ENCODE data around the gene MCM3AP. TPM values are rescaled to one million over a fixed set of nuclear protein-coding genes. Genes with fewer than 3 reads are reported as not detected.
A peak's percentile ranks its signal among the peaks of the same experiment; 100 is the strongest.

MCM3AP gene
- polyA plus RNA-seq (2013, experiment 1 of 2; ENCODE audit: insufficient read length), result 57.5 TPM
- 60.1 TPM for polyA plus RNA-seq (2013, experiment 2 of 2; ENCODE audit: insufficient read length)

- no peak for DNase-seq
These were observed at the start of gene MCM3AP for GRCh38 chr21:46285206-46285661. Gene MCM3AP (minus strand): TSS chr21:46285611. CDS start chr21:46285286, 325 bp downstream.

GRCh38 chr21:46334351-46335140 is 49.1 kb upstream of the MCM3AP start:
- DNase-seq, result no peak

- no peak for DNase-seq
These were observed 44.4 kb upstream of the MCM3AP start for GRCh38 chr21:46329796-46330195.

GRCh38 chr21:46328151-46328550 is 42.7 kb upstream of the MCM3AP start:
- DNase-seq, result no peak

GRCh38 chr21:46327711-46328110 is 42.3 kb upstream of the MCM3AP start:
- DNase-seq, result no peak

GRCh38 chr21:46326110-46326703 is 40.8 kb upstream of the MCM3AP start:
- DNase-seq, result no peak

GRCh38 chr21:46325073-46325912 is 39.9 kb upstream of the MCM3AP start:
- peak; percentile 49 for DNase-seq

- peak; percentile 90 for DNase-seq
These were observed 39.1 kb upstream of the MCM3AP start for GRCh38 chr21:46324390-46325072.

GRCh38 chr21:46323710-46324389 is 38.4 kb upstream of the MCM3AP start, which contains the start of the genes C21orf58 and PCNT:
Gene C21orf58 (minus strand): TSS chr21:46323870. CDS start chr21:46322738, 1,132 bp downstream.
Gene PCNT (plus strand): TSS chr21:46324156. CDS start chr21:46324229, 73 bp downstream.
- DNase-seq, result peak; percentile 98

- no peak for DNase-seq
These were observed 37.9 kb upstream of the MCM3AP start for GRCh38 chr21:46323227-46323709.

- DNase-seq, result peak; percentile 14
These were observed 37.2 kb upstream of the MCM3AP start for GRCh38 chr21:46322351-46323226.

GRCh38 chr21:46320331-46320801 is 35.0 kb upstream of the MCM3AP start:
- no peak for DNase-seq

- no peak for DNase-seq
These were observed 33.8 kb upstream of the MCM3AP start for GRCh38 chr21:46319186-46319585.

- DNase-seq, result no peak
These were observed 33.0 kb upstream of the MCM3AP start for GRCh38 chr21:46318464-46318845.

- DNase-seq, result no peak
These were observed 32.5 kb upstream of the MCM3AP start for GRCh38 chr21:46317710-46318463.

GRCh38 chr21:46316708-46317324 is 31.4 kb upstream of the MCM3AP start:
- no peak for DNase-seq

- DNase-seq, result no peak
These were observed 29.1 kb upstream of the MCM3AP start for GRCh38 chr21:46314441-46315020.

GRCh38 chr21:46312949-46313348 is 27.5 kb upstream of the MCM3AP start:
- no peak for DNase-seq
